ENCODE measurements around the gene CAPN7.
A peak's percentile ranks its signal among the peaks of the same experiment; 100 is the strongest.
"Not testable (repeated sequence)": the region's sequence is repeated elsewhere in the genome, so short reads cannot be mapped to it uniquely, and the experiment has no call there.

CAPN7 gene

DNA sequence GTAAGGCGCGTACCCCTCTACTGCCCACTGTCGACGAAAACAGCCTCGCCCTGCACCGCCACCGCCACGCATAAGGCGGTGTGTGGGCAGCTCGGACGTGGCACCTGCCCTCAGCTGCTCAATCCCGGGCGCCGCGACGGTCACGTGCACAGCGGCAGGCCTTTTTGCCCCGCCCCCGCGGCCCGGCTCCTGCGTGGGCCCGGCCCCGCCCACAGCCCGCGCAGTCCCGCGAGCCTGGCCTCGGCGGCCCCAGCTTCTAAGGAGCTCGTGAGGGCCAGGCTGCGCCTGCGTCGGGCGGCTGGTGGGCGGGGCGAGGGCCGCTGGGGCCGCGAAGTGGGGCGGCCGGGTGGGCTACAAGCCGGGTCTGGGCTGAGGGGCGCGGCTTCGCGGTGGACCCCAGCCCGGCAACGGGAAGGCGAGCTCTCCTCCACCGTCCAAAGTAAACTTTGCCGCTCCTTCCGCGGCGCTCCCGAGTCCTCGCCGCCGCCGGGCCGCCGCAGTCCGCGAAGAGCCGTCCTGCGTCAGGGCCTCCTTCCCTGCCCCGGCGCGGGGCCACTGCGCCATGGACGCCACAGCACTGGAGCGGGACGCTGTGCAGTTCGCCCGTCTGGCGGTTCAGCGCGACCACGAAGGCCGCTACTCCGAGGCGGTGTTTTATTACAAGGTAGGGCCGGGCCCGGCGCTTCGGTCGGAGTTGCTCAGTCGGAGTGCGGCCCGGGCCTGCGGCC is at the start of gene CAPN7:
Gene CAPN7, plus strand, starts transcription at position 313 of the 728 bp plus-strand sequence. Its CDS starts 250 bp downstream, at position 563.
- DNase-seq, result peak; percentile 93

DNA sequence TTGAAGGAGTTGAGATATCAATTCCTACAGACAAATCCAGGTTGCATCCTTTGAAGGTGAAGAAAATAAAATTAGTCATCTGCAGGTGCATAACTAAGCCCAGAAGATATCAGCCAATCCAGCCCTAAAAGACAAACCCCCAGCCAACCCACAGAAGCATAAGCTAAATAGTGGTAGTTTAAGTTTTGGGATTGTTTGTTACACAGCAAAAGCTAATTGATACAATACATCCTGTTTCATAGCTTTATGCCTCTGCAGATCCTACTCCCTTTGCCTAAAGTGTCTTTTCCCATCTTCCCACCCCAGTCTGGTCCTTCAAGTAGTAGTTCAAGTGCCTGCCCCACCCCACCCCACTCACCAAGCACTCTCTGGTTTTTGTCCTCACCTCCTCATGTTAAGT is 48.6 kb upstream of the CAPN7 start:
- no peak for DNase-seq

DNA sequence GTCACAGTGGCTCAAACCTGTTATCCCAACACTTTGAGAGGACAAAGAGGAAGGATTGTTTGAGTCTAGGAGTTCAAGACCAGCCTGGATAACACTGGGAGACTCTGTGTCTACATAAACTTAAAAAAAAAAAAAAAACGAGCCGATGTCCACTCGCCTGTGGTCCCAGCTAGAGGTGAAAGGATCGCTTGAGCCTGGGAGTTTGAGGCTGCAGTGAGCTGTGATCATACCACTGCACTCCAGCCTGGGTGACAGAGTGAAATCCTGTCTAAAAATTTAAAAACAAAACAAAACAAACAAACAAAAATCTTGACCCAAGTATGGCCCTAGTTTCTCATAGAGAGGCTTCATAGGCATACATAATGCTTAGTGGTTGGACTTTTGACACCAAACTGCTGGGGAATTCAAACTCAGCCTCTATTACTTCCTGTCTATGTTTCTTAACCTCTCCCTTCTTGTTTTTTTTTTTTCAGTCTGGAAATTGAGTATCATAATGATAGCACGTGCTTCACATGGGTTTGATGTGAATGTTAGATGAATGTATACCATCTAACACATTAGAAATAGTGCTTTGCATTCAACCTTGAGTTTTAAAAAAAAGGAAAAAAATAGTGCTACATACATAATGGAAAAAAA is 46.4 kb upstream of the CAPN7 start:
- DNase-seq, result no peak

GRCh38 chr3:15160662-15161061 is 45.4 kb upstream of the CAPN7 start:
- no peak for DNase-seq

DNA sequence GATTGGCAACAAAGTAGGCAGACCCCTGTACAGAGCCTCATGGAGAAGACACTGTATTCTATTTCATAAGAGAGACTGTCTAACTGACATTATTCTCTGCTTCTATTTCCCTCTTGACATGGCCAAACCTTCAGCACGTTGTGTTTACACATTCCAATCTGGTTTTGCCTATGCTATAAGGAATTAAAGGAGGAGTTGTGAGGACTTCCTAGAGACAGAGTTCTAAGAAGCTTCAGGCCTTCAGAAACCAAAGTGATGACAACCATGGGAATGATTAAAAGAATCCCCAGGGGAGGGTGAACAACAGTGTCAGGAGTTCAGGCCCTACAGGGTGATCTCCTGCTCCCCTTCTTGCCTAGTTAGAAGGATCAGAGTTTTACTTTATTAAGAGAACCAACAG is 44.9 kb upstream of the CAPN7 start:
- no peak for DNase-seq

DNA sequence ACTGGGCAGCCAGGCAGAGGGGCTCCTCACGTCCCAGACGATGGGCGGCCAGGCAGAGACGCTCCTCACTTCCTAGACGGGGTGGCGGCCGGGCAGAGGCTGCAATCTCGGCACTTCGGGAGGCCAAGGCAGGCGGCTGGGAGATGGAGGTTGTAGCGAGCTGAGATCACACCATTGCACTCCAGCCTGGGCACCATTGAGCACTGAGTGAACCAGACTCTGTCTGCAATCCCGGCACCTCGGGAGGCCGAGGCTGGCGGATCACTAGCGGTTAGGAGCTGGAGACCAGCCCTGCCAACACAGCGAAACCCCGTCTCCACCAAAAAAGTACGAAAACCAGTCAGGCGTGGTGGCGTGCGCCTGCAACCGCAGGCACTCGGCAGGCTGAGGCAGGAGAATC is 42.4 kb upstream of the CAPN7 start:
- DNase-seq, result not testable (repeated sequence)

- peak; percentile 54 for DNase-seq
Measured at GRCh38 chr3:15164340-15164739, 41.7 kb upstream of the CAPN7 start.

- no peak for DNase-seq
Measured at GRCh38 chr3:15165061-15165460, 41.0 kb upstream of the CAPN7 start.

DNA sequence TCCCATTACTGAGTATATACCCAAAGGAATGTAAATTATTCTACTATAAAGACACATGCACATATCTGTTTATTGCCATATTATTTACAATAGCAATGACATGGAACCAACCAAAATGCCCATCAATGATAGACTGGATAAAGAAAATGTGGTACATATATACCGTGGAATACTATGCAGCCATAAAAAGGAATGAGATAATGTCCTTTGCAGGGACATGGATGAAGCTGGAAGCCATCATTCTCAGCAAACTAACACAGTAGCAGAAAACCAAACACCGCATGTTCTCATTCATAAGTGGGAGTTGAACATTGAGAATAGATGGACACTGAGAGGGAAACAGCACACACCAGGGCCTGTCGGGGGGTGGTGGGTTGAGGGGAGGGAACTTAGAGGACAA is 39.7 kb upstream of the CAPN7 start:
- DNase-seq, result not testable (repeated sequence)

DNA sequence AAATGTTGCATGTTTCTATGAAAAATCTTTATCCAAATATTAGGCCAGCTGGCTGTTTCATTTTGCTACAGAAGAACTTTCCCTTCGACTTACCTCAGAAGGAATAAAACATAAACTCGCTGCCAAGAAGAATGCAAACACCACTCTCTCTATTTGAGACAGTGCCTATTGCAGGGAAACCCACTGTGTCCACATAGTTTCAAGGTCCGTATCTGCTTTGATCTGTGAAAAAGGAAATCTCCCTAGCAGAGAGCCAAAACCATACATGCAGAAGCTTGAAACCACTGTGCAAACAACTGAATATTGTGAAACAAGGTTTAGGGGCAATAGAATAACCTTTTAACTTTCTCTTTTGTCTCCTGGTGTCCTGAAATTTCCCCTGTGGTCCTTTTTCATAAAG is 35.0 kb upstream of the CAPN7 start:
- no peak for DNase-seq

GRCh38 chr3:15172806-15173205 is 33.2 kb upstream of the CAPN7 start:
- no peak for DNase-seq

GRCh38 chr3:15174953-15175352 is 31.1 kb upstream of the CAPN7 start:
- no peak for DNase-seq

DNA sequence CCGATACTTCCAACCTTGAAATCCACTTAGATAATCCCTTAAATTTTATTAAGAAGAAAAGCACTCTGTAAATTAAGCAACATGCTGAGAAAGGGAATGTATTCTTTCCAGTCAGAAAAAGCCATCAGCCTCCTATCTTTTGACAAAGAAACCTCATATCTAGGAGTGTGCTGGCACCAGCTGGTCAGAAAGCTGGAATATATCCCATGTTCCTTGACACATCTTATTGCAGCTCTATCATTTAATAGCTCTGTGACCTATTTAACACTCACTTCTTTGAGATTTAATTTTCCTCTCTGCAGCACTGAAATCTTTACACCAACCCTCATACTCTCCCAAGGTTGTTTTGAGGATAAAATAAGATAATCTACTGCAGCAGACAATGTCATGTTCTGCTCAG is 30.4 kb upstream of the CAPN7 start:
- no peak for DNase-seq

GRCh38 chr3:15180042-15180611 is 25.9 kb upstream of the CAPN7 start:
- no peak for DNase-seq

DNA sequence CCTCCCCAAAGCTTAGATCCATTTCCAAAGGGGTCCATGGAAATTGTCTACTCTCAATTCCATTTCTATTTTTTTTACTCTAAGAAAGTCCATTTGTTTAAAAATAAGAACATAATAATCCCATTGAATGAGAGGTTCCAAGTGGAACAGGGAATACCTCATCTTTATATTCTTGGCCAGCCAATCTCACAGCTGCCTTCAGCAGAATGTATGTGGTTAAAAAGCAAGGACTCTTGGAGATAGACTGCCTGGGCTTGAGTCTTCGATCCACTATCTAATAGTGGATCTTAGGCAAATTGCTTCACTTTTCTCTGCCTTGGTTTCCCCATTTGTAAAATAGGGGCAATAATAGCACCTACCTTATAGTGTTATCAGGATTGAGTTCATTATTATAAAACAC is 24.5 kb upstream of the CAPN7 start:
- DNase-seq, result no peak

DNA sequence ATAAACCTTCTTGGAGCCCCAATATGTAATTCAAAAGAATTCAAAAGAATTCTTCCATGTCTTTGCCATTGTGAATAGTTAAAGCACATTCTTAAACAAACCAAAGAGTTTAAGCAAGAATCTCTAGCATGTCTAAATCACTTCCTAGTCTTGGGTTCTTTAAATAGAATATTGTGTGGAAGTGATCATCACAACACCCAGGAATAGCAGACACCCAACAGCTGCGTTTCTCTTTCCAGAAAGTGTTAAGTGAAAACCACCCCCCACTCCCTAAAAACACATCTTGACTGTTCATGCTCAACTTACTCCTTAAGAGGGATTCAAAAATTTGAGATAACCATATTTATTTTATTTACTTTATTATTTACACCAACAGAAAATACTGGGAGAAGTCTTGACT is 24.1 kb upstream of the CAPN7 start:
- no peak for DNase-seq

GRCh38 chr3:15183011-15183410 is 23.0 kb upstream of the CAPN7 start:
- DNase-seq, result no peak

DNA sequence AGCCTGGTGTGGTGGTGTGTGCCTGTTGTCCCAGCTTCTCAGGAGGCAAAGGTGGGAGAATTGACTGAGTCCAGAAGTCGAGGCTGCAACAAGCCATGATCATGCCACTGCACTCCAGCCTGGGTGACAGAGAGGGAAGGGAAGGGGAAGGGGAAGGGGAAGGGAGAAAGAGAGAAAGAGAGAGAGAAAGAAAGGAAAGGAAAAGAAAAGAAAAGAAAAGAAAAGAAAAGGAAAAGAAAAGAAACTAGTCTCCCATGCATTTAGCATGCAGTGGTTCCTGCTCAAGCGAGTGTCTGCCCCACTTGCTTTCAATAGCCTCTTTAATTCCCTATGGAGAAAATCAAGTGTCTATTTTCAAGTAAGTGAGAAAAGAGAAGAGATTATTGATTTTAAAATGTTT is 20.6 kb upstream of the CAPN7 start:
- no peak for DNase-seq

DNA sequence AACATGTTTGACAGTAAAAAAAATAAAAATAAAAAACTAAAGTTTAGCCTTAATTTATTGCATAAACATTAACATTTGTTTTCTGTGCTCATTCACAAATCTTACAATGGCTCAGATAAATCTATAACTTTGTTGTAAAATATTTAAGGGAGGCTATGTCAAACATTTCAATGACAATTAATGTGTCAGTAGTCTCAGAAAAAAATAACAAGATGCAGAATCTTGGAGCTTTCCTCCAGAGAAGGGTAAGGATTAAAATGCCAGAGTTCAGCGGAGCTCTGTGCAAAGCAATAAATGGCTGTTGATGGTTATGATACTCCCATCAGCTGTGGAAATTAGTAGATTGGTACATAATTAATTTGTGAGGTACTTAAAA is 20.0 kb upstream of the CAPN7 start:
- no peak for DNase-seq

DNA sequence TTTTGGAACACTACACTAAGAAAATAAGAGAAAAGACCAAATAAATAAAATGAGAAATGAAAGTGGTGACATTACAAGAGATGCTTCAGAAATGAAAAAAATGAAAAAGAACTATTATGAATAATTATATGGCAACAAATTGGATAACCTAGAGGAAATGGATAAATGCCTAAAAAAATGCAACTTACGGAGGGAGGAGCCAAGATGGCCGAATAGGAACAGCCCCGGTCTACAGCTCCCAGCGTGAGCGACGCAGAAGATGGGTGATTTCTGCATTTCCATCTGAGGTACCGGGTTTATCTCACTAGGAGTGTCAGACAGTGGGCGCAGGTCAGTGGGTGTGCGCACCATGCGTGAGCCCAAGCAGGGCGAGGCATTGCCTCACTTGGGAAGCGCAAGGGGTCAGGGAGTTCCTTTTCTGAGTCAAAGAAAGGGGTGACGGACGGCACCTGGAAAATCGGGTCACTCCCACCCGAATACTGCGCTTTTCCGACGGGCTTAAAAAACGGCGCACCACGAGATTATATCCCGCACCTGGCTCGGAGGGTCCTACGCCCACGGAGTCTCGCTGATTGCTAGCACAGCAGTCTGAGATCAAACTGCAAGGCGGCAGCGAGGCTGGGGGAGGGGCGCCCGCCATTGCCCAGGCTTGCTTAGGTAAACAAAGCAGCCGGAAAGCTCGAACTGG is 19.4 kb upstream of the CAPN7 start:
- not testable (repeated sequence) for DNase-seq

GRCh38 chr3:15197340-15198029 is 8.6 kb upstream of the CAPN7 start:
- DNase-seq, result no peak

GRCh38 chr3:15198686-15199085 is 7.4 kb upstream of the CAPN7 start:
- DNase-seq, result no peak

- DNase-seq, result no peak
Measured at GRCh38 chr3:15199493-15200105, 6.4 kb upstream of the CAPN7 start.
